CD4-positive, alpha-beta T cell treated with Interleukin-17A for 4 hours (primary cell): ENCODE results near the gene HOXA7.

ENCODE experiments used
- DNase-seq: peaks from one replicate; pipeline ENCODE4 v3.0.0-alpha.2; 2020; ENCODE audit warnings: mixed read lengths

HOXA7 gene

GRCh38 chr7:27193335-27194001 lies 37.0 kb upstream of the HOXA7 start:
- DNase-seq: no peak

GRCh38 chr7:27192546-27193334 lies 36.3 kb upstream of the HOXA7 start:
- no peak for DNase-seq

- DNase-seq: no peak
Measured at GRCh38 chr7:27191833-27192545, 35.5 kb upstream of the HOXA7 start.

GRCh38 chr7:27191161-27191731 lies 34.8 kb upstream of the HOXA7 start:
- DNase-seq: no peak

GRCh38 chr7:27189997-27190748 lies 33.7 kb upstream of the HOXA7 start:
- no peak for DNase-seq

- peak; percentile 2 for DNase-seq
Measured at GRCh38 chr7:27189295-27189996, 33.0 kb upstream of the HOXA7 start.

- DNase-seq: peak; percentile 72
Measured at GRCh38 chr7:27188386-27189294, 32.2 kb upstream of the HOXA7 start.

GRCh38 chr7:27187475-27188385 lies 31.3 kb upstream of the HOXA7 start:
- DNase-seq: no peak

- no peak for DNase-seq
Measured at GRCh38 chr7:27186668-27187474, 30.4 kb upstream of the HOXA7 start.

- peak; percentile 9 for DNase-seq
Measured at GRCh38 chr7:27185854-27186667, 29.6 kb upstream of the HOXA7 start.

- peak; percentile 22 for DNase-seq
Measured at GRCh38 chr7:27185013-27185853, 28.8 kb upstream of the HOXA7 start, which contains the start of gene HOXA11. Gene HOXA11 (minus strand): TSS chr7:27185232. CDS start chr7:27185144, 88 bp downstream.

- DNase-seq: peak; percentile 51
Measured at GRCh38 chr7:27184337-27185012, 28.0 kb upstream of the HOXA7 start.

GRCh38 chr7:27183682-27184336 lies 27.3 kb upstream of the HOXA7 start:
- no peak for DNase-seq

- peak; percentile 4 for DNase-seq
Measured at GRCh38 chr7:27182861-27183681, 26.6 kb upstream of the HOXA7 start.
